Metanephros (tissue), 2 donors: ENCODE results near the gene CCDC112. TPM values are rescaled to one million over a fixed set of nuclear protein-coding genes. Genes with fewer than 3 reads are reported as not detected.

Experiments used
- small RNA-seq: library from RNA; depleted of rRNA; stranded (forward); fragments of <200 nt; gene quantifications from one replicate; pipeline ENCODE3, GENCODE V24; 2014; ENCODE audit warnings: low replicate concordance
- total RNA-seq: library from RNA; depleted of rRNA; stranded (reverse); fragments of >200 nt; gene quantifications from one replicate; pipeline ENCODE4 v1.2.3, GENCODE V29; 2014

The CCDC112 gene
- 2.3 TPM for total RNA-seq

GRCh38 chr5:115296124-115297022 lies at the start of gene CCDC112:
CCDC112 (minus strand) TSS chr5:115296654; CDS start chr5:115296543, 111 bp downstream.

GRCh38 chr5:115262321-115263077 lies 34.0 kb downstream of the CCDC112 start, which contains the start of gene PGGT1B:
PGGT1B (minus strand) TSS chr5:115262877; CDS start chr5:115262851, 26 bp downstream.

Small RNA genes lying within 50 kb of the gene (small RNA-seq; reads per million reads assigned to genes)
- not detected for gene HMGN1P15

Other genes with a start within 250 kb of the CCDC112 start
- gene TRIM36, start 126.7 kb downstream of the CCDC112 start, total RNA-seq, result 1.3 TPM
- gene PGGT1B, start 33.8 kb downstream of the CCDC112 start, total RNA-seq, result 19.8 TPM
- gene FEM1C, start 248.1 kb upstream of the CCDC112 start, total RNA-seq, result 34.7 TPM